Central memory CD8-positive, alpha-beta T cell (primary cell): ENCODE results near the gene FAM98B.
A peak's percentile ranks its signal among the peaks of the same experiment; 100 is the strongest.

Source experiments
- ATAC-seq: fragments of 150-1000 bp; cut with Tn5 transposase; replicated peaks from 2 replicates; pipeline ENCODE4 v1.10.0; 2022; ENCODE audit warnings: mild to moderate bottlenecking, moderate FRiP score, moderate number of reproducible peaks; ENCODE audit not compliant: poor library complexity, severe bottlenecking; ENCODE audit errors: extremely low read depth
- DNase-seq, 2 donors: peaks; one replicate each; pipeline ENCODE4 v3.0.0; 2021; ENCODE audit warnings: low spot score in 2 of 2
- H3K27ac Mint-ChIP-seq: one replicate; pipeline ENCODE4 v1.8.0; 2022; ENCODE audit warnings: low read depth, mild to moderate bottlenecking, moderate library complexity, mixed read lengths
- H3K27me3 Mint-ChIP-seq: one replicate; pipeline ENCODE4 v1.8.0; 2022; ENCODE audit warnings: mixed read lengths
- H3K36me3 Mint-ChIP-seq: one replicate; pipeline ENCODE4 v1.8.0; 2022; ENCODE audit warnings: mild to moderate bottlenecking, moderate library complexity, mixed read lengths; ENCODE audit not compliant: insufficient read depth
- H3K4me1 Mint-ChIP-seq: one replicate; pipeline ENCODE4 v1.8.0; 2022; ENCODE audit warnings: mixed read lengths
- H3K4me3 Mint-ChIP-seq: one replicate; pipeline ENCODE4 v1.8.0; 2022; ENCODE audit warnings: mild to moderate bottlenecking, moderate library complexity, mixed read lengths
- H3K9me3 Mint-ChIP-seq: one replicate; pipeline ENCODE4 v1.8.0; 2022; ENCODE audit warnings: mixed read lengths

Gene FAM98B

DNA sequence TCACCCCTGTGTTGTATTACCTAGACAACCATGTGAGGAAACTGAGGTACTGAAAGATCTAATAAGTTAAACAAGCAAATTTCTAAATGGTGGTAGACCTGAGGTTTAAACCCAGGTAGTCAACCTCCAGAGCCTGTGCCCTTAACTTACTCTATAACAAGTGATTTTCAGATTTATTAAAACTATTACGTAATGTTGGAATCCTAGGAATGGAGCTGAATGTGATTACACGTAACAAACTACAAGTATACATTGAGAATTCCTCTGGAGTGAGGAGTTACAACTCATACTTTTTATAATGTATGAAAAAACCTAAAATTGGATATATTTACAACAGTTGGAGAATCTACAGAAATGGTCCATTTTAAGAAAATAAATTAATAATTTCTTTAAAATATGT lies 18.0 kb downstream of the FAM98B start:
- DNase-seq (no peak), ATAC-seq (no peak)
- no peak overlapping the region for H3K27ac Mint-ChIP-seq
- peaks cover 29% of the 10 kb centered on the region for H3K36me3 Mint-ChIP-seq
- no peaks in the 10 kb centered on the region for H3K27me3 Mint-ChIP-seq
- no peaks in the 10 kb centered on the region for H3K9me3 Mint-ChIP-seq
- no peak overlapping the region for H3K4me3 Mint-ChIP-seq
- peaks cover 9% of the 10 kb centered on the region for H3K4me1 Mint-ChIP-seq

DNA sequence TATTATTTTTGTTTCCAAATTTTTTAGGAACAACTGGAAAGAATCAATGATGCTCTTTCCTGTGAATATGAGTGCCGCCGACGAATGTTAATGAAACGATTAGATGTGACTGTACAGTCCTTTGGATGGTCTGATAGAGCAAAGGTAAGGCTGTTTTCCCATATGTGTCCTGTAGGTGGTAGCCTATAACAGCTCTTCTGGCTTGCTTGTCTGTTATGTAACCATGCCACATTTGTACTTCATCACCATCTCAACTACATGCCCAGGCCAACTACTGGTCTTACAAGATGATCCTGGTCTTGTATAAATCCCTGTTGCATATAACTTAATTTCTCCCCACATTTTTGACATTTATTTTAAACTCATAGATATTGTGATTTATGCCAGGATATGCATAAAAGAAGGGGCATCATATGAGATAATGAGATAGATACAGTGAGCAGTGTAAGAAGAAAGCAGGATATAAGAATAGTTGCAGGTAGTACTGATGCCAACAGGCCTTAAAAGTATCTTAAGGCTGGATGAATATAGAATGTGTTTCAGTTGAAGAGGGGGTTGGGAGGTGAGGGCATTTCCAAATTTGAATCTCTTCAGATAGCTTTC lies 20.3 kb downstream of the FAM98B start:
- H3K4me1 Mint-ChIP-seq = peaks cover 11% of the 10 kb centered on the region
- H3K9me3 Mint-ChIP-seq = no peaks in the 10 kb centered on the region
- no peaks in the 10 kb centered on the region for H3K27me3 Mint-ChIP-seq
- ATAC-seq (peak; percentile 92), DNase-seq (peak in 1 of 2 donors; percentile 32)
- H3K27ac Mint-ChIP-seq = peak overlapping the region; percentile 68
- H3K4me3 Mint-ChIP-seq = no peak overlapping the region
- peaks cover 34% of the 10 kb centered on the region for H3K36me3 Mint-ChIP-seq

DNA sequence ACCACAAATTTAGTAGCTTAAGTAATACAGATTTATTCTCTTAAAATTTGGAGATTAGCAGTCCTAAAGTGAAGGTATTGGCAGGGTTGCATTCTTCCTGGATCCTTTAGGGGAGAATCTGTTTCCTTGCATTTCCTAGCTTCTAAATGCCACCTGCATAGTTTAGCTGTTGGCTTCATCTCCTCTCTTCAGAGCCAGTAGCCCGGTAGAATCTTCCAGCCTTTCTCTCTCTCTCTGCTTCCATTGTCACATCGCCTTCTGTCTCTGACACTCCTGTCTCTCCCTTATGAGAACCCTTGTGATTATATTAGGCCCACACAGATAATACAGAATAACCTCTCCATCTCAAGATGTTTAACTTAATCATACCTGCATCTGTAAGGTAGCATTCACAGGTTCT lies 21.4 kb downstream of the FAM98B start:
- Mint-ChIP-seq H3K36me3 (peaks cover 37% of the 10 kb centered on the region), H3K27ac (no peak overlapping the region), H3K4me3 (no peak overlapping the region), H3K4me1 (peaks cover 22% of the 10 kb centered on the region), H3K9me3 (no peaks in the 10 kb centered on the region), H3K27me3 (no peaks in the 10 kb centered on the region)
- ATAC-seq = no peak
- no peak for DNase-seq

DNA sequence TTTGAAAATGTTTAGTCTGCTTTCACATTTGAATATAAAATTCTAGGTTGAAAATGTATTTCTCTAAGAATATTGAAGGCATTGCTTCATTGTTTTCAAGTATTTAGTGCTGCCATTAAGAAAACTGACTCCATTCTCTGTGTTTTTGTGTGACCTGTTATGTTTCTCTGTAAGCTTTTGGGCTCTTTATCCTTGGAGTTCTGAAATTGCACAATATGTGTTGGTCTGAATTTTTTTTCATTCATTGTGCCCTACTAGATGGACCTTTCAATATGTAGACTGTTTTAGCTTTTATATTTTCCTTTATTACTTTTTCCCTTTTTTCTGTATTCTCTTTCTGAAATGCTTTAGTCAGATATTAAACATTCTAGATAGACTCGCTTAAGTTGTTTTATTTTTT lies 22.2 kb downstream of the FAM98B start:
- ATAC-seq = no peak
- Mint-ChIP-seq H3K36me3 (peaks cover 32% of the 10 kb centered on the region), H3K27me3 (no peaks in the 10 kb centered on the region), H3K4me3 (no peak overlapping the region), H3K9me3 (no peaks in the 10 kb centered on the region), H3K27ac (peak overlapping the region; percentile 57), H3K4me1 (peaks cover 25% of the 10 kb centered on the region)
- no peak for DNase-seq

DNA sequence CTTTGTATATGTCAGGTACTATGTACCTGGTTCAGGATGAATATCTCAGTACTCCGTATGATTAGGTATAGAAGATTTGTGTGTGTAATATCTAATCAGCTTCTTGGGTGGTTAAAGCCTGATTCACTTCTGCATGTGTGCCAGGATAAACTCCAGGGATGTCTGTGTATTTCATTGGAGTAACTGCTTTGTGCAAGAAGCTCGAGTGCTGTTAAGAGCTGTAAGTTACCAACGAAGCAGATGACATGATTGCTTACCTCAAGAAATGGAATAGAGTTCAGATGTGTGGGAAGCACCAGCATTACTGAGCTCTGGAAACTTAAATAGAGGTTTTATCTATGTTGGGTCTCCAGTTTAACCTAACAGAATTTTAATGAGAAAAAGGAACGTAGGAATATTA lies 23.7 kb downstream of the FAM98B start:
- Mint-ChIP-seq H3K9me3 (no peaks in the 10 kb centered on the region), H3K4me3 (no peak overlapping the region), H3K36me3 (peaks cover 34% of the 10 kb centered on the region), H3K27ac (no peak overlapping the region), H3K4me1 (peaks cover 40% of the 10 kb centered on the region), H3K27me3 (no peaks in the 10 kb centered on the region)
- DNase-seq = no peak
- no peak for ATAC-seq

DNA sequence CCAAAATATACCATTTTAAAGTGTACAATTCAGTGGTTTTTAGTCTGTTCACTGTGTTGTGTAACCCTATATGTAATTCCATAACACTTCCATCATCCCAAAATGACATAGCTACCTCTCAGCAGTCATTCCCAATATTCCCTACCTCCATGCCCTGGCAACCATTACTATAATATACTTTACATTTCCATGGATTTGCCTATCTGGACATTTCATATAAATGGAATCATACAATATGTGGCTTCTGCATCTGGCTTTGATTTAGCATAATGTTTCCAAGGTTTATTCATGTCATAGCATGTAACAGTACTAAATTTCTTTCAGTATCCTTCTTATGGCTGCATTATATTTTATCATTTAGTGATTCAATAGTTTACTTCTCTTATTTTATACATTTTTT lies 25.3 kb downstream of the FAM98B start:
- peaks cover 34% of the 10 kb centered on the region for H3K36me3 Mint-ChIP-seq
- DNase-seq (no peak), ATAC-seq (no peak)
- peak overlapping the region; percentile 77 for H3K27ac Mint-ChIP-seq
- no peaks in the 10 kb centered on the region for H3K9me3 Mint-ChIP-seq
- H3K27me3 Mint-ChIP-seq = no peaks in the 10 kb centered on the region
- H3K4me1 Mint-ChIP-seq = peaks cover 44% of the 10 kb centered on the region
- H3K4me3 Mint-ChIP-seq = no peak overlapping the region

DNA sequence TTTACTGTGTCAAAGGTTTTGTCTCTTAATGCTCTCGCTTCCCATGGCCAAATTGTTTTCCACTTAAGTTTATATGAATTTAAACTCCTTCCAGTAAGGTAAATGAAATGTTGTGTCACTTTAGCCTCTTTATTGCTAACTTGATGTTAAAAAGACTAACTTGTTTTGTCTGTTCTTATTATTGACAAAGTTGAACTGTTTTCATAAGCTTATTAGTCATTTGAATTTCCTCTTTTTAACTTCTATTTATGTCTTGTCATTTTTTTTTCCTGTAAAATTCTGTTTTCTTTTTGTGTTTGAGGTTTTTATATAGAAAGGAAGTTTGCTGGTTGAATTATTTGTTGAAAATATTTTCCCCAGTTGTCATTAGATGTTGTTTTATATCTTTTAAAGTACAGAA lies 25.8 kb downstream of the FAM98B start:
- no peak overlapping the region for H3K4me3 Mint-ChIP-seq
- H3K27ac Mint-ChIP-seq = peak overlapping the region; percentile 77
- H3K9me3 Mint-ChIP-seq = no peaks in the 10 kb centered on the region
- ATAC-seq (no peak), DNase-seq (no peak)
- H3K36me3 Mint-ChIP-seq = peaks cover 32% of the 10 kb centered on the region
- no peaks in the 10 kb centered on the region for H3K27me3 Mint-ChIP-seq
- H3K4me1 Mint-ChIP-seq = peaks cover 39% of the 10 kb centered on the region

DNA sequence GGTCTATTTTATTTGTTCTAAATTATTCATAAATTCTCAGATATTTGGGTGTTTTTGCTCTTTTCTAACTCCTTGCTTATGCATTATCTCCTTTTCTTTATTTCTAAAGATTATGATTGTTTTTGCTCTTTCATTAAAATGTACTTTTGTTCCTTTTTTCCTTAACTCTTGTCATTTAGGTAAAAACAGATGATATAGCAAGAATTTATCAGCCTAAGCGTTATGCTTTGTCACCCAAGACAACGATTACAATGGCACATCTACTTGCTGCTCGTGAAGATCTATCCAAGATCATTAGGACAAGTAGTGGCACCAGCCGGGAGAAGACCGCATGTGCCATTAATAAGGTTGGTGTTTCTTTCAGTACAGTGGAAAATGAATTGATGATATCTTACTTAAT lies 27.2 kb downstream of the FAM98B start:
- H3K27ac Mint-ChIP-seq = peak overlapping the region; percentile 70
- ATAC-seq = no peak
- H3K36me3 Mint-ChIP-seq = peaks cover 28% of the 10 kb centered on the region
- no peaks in the 10 kb centered on the region for H3K27me3 Mint-ChIP-seq
- no peaks in the 10 kb centered on the region for H3K9me3 Mint-ChIP-seq
- H3K4me1 Mint-ChIP-seq = peaks cover 37% of the 10 kb centered on the region
- no peak for DNase-seq
- no peak overlapping the region for H3K4me3 Mint-ChIP-seq

DNA sequence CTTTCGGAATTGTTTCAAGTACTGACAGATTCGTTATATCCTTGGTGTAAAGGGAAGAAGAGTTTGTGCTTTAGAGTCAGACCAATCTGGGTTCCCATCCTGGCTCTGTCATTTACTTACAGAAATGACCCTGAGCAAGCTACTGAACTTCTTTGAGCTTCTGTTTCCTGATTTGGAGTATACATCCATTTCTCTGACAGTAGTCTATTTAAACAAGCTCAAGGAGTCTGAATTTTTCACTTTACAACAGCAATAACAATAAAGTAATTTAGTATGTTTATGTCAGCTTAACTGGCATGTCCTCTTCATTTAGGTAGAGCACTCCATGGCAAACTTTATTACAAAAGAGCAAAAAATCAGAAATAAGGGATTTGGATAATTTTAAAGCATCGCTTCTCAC lies 27.8 kb downstream of the FAM98B start:
- Mint-ChIP-seq H3K27me3 (no peaks in the 10 kb centered on the region), H3K27ac (peak overlapping the region; percentile 70)
- no peak for ATAC-seq

DNA sequence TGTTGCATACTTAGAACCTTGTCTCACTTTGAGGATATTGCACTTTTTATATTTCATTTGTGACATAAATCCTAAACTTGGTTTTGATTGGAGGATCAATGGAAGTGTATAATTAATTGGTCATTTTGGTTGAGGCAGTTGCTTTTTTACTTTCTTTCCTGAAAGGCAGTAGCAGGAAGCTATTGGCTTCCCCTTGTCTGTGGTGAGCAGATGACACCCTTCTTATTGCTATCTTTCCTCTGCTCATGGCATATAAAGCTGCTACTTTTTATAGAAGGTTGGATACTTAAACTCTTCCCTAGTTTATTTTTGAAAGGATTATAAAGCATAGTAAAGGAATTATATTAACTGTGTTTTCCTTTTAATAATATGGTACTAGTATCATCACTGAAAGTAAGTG lies 28.6 kb downstream of the FAM98B start:
- peaks cover 47% of the 10 kb centered on the region for H3K4me1 Mint-ChIP-seq
- DNase-seq = no peak
- no peak overlapping the region for H3K4me3 Mint-ChIP-seq
- H3K27me3 Mint-ChIP-seq = no peaks in the 10 kb centered on the region
- peak overlapping the region; percentile 70 for H3K27ac Mint-ChIP-seq
- no peak for ATAC-seq
- H3K36me3 Mint-ChIP-seq = peaks cover 30% of the 10 kb centered on the region
- H3K9me3 Mint-ChIP-seq = no peaks in the 10 kb centered on the region

More for the DNA sequence above, 27.8 kb downstream of the FAM98B start:
- H3K9me3 Mint-ChIP-seq = no peaks in the 10 kb centered on the region
- H3K4me1 Mint-ChIP-seq = peaks cover 39% of the 10 kb centered on the region
- no peak for DNase-seq
- peaks cover 29% of the 10 kb centered on the region for H3K36me3 Mint-ChIP-seq
- no peak overlapping the region for H3K4me3 Mint-ChIP-seq

DNA sequence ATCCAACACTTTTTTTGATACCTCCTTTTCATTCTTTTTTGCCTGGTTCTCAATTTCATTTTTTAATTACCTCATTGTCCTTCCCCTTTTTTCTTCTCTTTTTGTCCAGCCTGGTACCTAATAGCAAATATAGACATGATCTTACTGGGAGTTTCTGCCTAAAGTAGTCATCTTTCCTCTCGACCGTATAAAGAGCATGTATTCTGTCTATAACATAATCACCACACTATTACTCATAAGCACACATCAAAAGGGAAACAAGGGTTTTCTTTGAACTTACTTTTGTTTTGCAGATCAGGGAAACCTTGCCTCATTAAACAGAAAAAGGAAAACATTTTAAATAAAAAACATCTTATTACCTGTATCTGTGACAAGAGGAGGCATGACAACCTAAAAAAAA lies 33.0 kb downstream of the FAM98B start:
- H3K27me3 Mint-ChIP-seq = no peaks in the 10 kb centered on the region
- H3K9me3 Mint-ChIP-seq = no peaks in the 10 kb centered on the region
- H3K36me3 Mint-ChIP-seq = peaks cover 50% of the 10 kb centered on the region
- H3K4me1 Mint-ChIP-seq = peaks cover 35% of the 10 kb centered on the region
- ATAC-seq (peak; percentile 74), DNase-seq (no peak)
- peak overlapping the region; percentile 90 for H3K27ac Mint-ChIP-seq
- no peak overlapping the region for H3K4me3 Mint-ChIP-seq

DNA sequence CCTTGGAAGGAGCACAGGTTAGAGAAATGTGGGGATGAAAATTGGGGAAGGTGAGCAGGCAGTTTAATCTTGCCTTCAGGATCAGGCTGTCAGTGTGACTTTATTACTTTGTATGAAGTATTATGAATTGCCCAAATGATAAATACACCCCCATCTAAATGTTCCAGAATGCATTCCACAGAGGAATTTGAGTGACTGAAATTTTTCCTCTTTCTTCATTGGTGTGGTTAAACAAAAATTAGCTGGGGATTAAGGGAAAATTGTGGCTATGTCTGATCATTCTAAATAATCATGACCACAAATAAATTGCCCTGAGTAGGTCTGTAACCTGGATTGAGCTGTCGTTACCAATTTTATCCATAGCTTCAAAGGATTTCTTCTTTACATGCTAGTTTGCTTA lies 33.5 kb downstream of the FAM98B start:
- Mint-ChIP-seq H3K4me3 (no peak overlapping the region), H3K4me1 (peaks cover 31% of the 10 kb centered on the region), H3K36me3 (peaks cover 54% of the 10 kb centered on the region), H3K9me3 (no peaks in the 10 kb centered on the region), H3K27me3 (no peaks in the 10 kb centered on the region), H3K27ac (peak overlapping the region; percentile 90)
- no peak for DNase-seq
- ATAC-seq = no peak

DNA sequence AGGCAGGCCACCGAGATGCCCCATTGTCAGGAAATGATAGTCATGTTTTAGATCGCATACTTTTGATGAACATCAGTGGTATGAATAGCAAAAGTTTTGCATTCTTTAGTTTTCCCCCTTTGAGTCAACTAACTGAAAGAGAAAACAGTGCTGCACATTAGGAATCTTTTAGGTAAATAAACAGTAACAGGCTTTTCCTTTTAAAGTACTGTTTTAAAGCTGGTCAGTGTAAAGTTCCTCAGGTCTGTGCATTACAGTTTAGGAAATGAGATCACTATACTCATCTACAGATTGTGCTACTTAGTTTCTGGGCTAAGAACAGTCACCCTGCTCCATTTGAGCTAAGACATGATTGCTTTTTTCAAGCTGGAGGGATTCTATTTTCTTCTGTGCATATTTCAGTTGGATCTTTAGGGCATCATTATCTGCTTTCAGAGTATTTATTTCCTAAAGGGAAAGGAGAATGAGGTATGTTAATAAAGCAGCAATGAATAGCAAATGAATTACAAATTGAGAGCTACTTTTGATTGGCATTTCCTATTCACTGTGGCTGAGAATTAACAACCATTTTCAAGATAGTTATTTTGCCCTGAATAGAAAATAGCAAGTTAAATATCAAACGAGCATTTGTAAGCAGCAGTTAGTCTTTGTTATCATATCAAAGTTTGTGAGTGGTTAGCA lies 36.5 kb downstream of the FAM98B start:
- DNase-seq = no peak
- Mint-ChIP-seq H3K27ac (peak overlapping the region; percentile 30), H3K36me3 (peaks cover 71% of the 10 kb centered on the region)

More for the DNA sequence above, 36.5 kb downstream of the FAM98B start:
- Mint-ChIP-seq H3K4me3 (peak overlapping the region; percentile 13), H3K4me1 (peaks cover 22% of the 10 kb centered on the region), H3K9me3 (no peaks in the 10 kb centered on the region), H3K27me3 (no peaks in the 10 kb centered on the region)
- ATAC-seq = no peak
